Gastrocnemius medialis (tissue), 4 donors: ENCODE data around the gene ABCG2. TPM values are rescaled to one million over a fixed set of nuclear protein-coding genes. Genes with fewer than 3 reads are reported as not detected.
A peak's percentile ranks its signal among the peaks of the same experiment; 100 is the strongest.

Experiments used
- ATAC-seq, 2 donors: fragments of 150-250 bp; one replicate each; pipeline ENCODE4 v1.9.1; 2016
- DNase-seq, 2 donors: peaks; one replicate each; pipeline ENCODE4 v3.0.0-alpha.2; 2019
- H3K27ac ChIP-seq, 4 donors: fragments of 200-600 bp; sonication (generic); 1 replicate in 1 of 4; 2 replicates in 3 of 4; pipeline ENCODE4 v1.5.1; 2016 to 2018; ENCODE audit warnings: mild to moderate bottlenecking in 2 of 4, moderate library complexity in 1 of 4
- H3K27me3 ChIP-seq, 3 donors: fragments of 200-600 bp; sonication (generic) in 2 of 3; 1 replicate in 1 of 3; 2 replicates in 2 of 3; pipeline versions ENCODE4 v1.5.1 to v1.6.0; 2016 to 2019; ENCODE audit warnings: mild to moderate bottlenecking in 1 of 3, moderate library complexity in 1 of 3
- H3K36me3 ChIP-seq, 2 donors: fragments of 200-600 bp; sonication (generic) in 1 of 2; one replicate each; pipeline ENCODE4 v1.5.1; 2017 to 2018
- H3K4me1 ChIP-seq, 2 donors: fragments of 200-600 bp; sonication (generic) in 1 of 2; one replicate each; pipeline ENCODE4 v1.5.1; 2016 to 2017; ENCODE audit warnings: mild to moderate bottlenecking in 2 of 2
- H3K4me3 ChIP-seq, 4 donors: fragments of 200-600 bp; sonication (generic) in 3 of 4; 1 replicate in 1 of 4; 2 replicates in 3 of 4; pipeline ENCODE4 v1.5.1; 2016 to 2019; ENCODE audit warnings: mild to moderate bottlenecking in 2 of 4
- H3K9me3 ChIP-seq, 3 donors: fragments of 200-600 bp; sonication (generic) in 2 of 3; 1 replicate in 1 of 3; 2 replicates in 2 of 3; pipeline ENCODE4 v1.5.1; 2016 to 2019
- CTCF ChIP-seq, 5 experiments: fragments of 450-650 bp in 3 of 5; fragments of 200-600 bp in 2 of 5; sonication (generic) in 2 of 5; IDR thresholded peaks in 4 of 5; conservative IDR thresholded peaks in 1 of 5; 1 replicate in 4 of 5; 2 replicates in 1 of 5; pipeline ENCODE4 v1.5.1; 2016 to 2019; ENCODE audit warnings: antibody characterized with exemption in 5 of 5, mild to moderate bottlenecking in 3 of 5, moderate library complexity in 3 of 5
- POLR2A ChIP-seq, 2 donors: fragments of 450-650 bp; IDR thresholded peaks; one replicate each; pipeline ENCODE4 v1.6.1; 2017; ENCODE audit warnings: antibody characterized with exemption in 2 of 2, mild to moderate bottlenecking in 2 of 2, moderate library complexity in 2 of 2
- in situ Hi-C, 4 donors: fragments of 200-750 bp; cut with MboI; loops; one replicate each; pipeline versions ENCODE4 v1.15.0 to v1.8.0; 2017; ENCODE audit warnings: low sequenced_read_pairs in 4 of 4
- intact Hi-C: fragments of 100-400 bp; cut with DNase I; formaldehyde crosslinking; loops from one replicate; pipeline ENCODE4 v1.15.1; 2023; ENCODE audit warnings: low total_unique reads
- total RNA-seq, 4 donors: library from RNA; depleted of rRNA; stranded (reverse); fragments of >200 nt; gene quantifications; one replicate each; pipeline versions ENCODE4 v1.1.0 to v1.2.3, GENCODE V29; 2016

The ABCG2 gene
- total RNA-seq, 4 donors from 2014 or later, result 0.22 to 0.75 (median 0.23) TPM; not detected in 1

- TF ChIP-seq POLR2A (IDR thresholded peaks at IDR 0.05) (no peak), CTCF (IDR thresholded peaks at IDR 0.05 in 4 of 5, conservative IDR thresholded peaks at IDR 0.05 in 1 of 5) (no peak)
- in situ Hi-C loops, result no loop called here
- intact Hi-C loops, result no loop called here
- no peak for ATAC-seq
- Histone ChIP-seq H3K9me3 (no peaks in the 10 kb centered on the region), H3K27me3 (no peaks in the 10 kb centered on the region), H3K4me1 (peaks cover 0 to 5% of the 10 kb centered on the region in 2 donors), H3K36me3 (peaks cover 0 to 26% of the 10 kb centered on the region in 2 donors), H3K27ac (no peak overlapping the region), H3K4me3 (no peak overlapping the region)
- DNase-seq, result no peak
Measured at GRCh38 chr4:88063634-88064296, 94.7 kb downstream of the ABCG2 start.

GRCh38 chr4:88062843-88063242 is 95.6 kb downstream of the ABCG2 start:
- Histone ChIP-seq H3K9me3 (no peaks in the 10 kb centered on the region), H3K4me3 (no peak overlapping the region), H3K36me3 (peaks cover 0 to 18% of the 10 kb centered on the region in 2 donors), H3K27ac (no peak overlapping the region), H3K4me1 (peaks cover 0 to 5% of the 10 kb centered on the region in 2 donors), H3K27me3 (no peaks in the 10 kb centered on the region)
- in situ Hi-C loops (no loop called here), intact Hi-C loops (no loop called here)
- TF ChIP-seq POLR2A (IDR thresholded peaks at IDR 0.05), result no peak
- TF ChIP-seq CTCF (IDR thresholded peaks at IDR 0.05 in 4 of 5, conservative IDR thresholded peaks at IDR 0.05 in 1 of 5), result no peak
- DNase-seq (no peak), ATAC-seq (peak in 1 of 2 donors; percentile 30)

- Histone ChIP-seq H3K9me3 (no peaks in the 10 kb centered on the region), H3K27ac (no peak overlapping the region), H3K36me3 (peaks cover 0 to 18% of the 10 kb centered on the region in 2 donors), H3K4me3 (no peak overlapping the region), H3K27me3 (no peaks in the 10 kb centered on the region), H3K4me1 (peaks cover 0 to 5% of the 10 kb centered on the region in 2 donors)
- no peak for ATAC-seq
- in situ Hi-C loops (no loop called here), intact Hi-C loops (no loop called here)
- DNase-seq, result no peak
- TF ChIP-seq POLR2A (IDR thresholded peaks at IDR 0.05) (no peak), CTCF (IDR thresholded peaks at IDR 0.05 in 4 of 5, conservative IDR thresholded peaks at IDR 0.05 in 1 of 5) (no peak)
Measured at GRCh38 chr4:88062311-88062710, 96.1 kb downstream of the ABCG2 start.

- Histone ChIP-seq H3K27me3 (no peaks in the 10 kb centered on the region), H3K36me3 (peaks cover 0 to 20% of the 10 kb centered on the region in 2 donors), H3K4me1 (peaks cover 0 to 5% of the 10 kb centered on the region in 2 donors), H3K9me3 (no peaks in the 10 kb centered on the region), H3K4me3 (no peak overlapping the region), H3K27ac (no peak overlapping the region)
- intact Hi-C loops (no loop called here), in situ Hi-C loops (no loop called here)
- TF ChIP-seq CTCF (IDR thresholded peaks at IDR 0.05 in 4 of 5, conservative IDR thresholded peaks at IDR 0.05 in 1 of 5) (no peak), POLR2A (IDR thresholded peaks at IDR 0.05) (no peak)
- ATAC-seq (no peak), DNase-seq (no peak)
Measured at GRCh38 chr4:88060431-88060830, 98.0 kb downstream of the ABCG2 start.
